Lower leg skin (tissue), 4 donors: ENCODE measurements around the gene ARPP21. TPM values are rescaled to one million over a fixed set of nuclear protein-coding genes. Genes with fewer than 3 reads are reported as not detected.

Experiments used
- DNase-seq, 2 donors: peaks; one replicate each; pipeline ENCODE4 v3.0.0-alpha.2; 2019; ENCODE audit warnings: low spot score in 2 of 2
- H3K4me3 ChIP-seq: fragments of 200-600 bp; sonication (generic); 2 replicates; pipeline ENCODE4 v1.5.1; 2017; ENCODE audit warnings: mild to moderate bottlenecking, low read depth; ENCODE audit not compliant: poor library complexity, severe bottlenecking
- POLR2A ChIP-seq, 2 donors: fragments of 450-650 bp; IDR thresholded peaks; one replicate each; pipeline ENCODE4 v1.6.1; 2016 to 2017; ENCODE audit warnings: antibody characterized with exemption in 2 of 2, mild to moderate bottlenecking in 1 of 2, moderate library complexity in 1 of 2
- WGBS, 2 donors: methylation state at CpG; one replicate each; pipeline ENCODE4 v1.1.5; 2018; 5-methylcytosine and 5-hydroxymethylcytosine counted together
- intact Hi-C: fragments of 100-400 bp; cut with DNase I; formaldehyde crosslinking; loops from one replicate; pipeline ENCODE4 v1.15.0; 2023; ENCODE audit warnings: low total_unique reads
- total RNA-seq, 4 donors: library from RNA; depleted of rRNA; stranded (reverse); fragments of >200 nt; gene quantifications; one replicate each; pipeline ENCODE4 v1.1.0, GENCODE V29; 2016
- TF ChIP-seq, protein P1 (sequence below), 3 donors: fragments of 450-650 bp; IDR thresholded peaks; one replicate each; pipeline ENCODE4 v1.5.1; 2016; ENCODE audit warnings: antibody characterized with exemption in 3 of 3, mild to moderate bottlenecking in 3 of 3, moderate library complexity in 2 of 3

ARPP21 gene
- total RNA-seq, 4 donors from 2014 or later: not detected

DNA sequence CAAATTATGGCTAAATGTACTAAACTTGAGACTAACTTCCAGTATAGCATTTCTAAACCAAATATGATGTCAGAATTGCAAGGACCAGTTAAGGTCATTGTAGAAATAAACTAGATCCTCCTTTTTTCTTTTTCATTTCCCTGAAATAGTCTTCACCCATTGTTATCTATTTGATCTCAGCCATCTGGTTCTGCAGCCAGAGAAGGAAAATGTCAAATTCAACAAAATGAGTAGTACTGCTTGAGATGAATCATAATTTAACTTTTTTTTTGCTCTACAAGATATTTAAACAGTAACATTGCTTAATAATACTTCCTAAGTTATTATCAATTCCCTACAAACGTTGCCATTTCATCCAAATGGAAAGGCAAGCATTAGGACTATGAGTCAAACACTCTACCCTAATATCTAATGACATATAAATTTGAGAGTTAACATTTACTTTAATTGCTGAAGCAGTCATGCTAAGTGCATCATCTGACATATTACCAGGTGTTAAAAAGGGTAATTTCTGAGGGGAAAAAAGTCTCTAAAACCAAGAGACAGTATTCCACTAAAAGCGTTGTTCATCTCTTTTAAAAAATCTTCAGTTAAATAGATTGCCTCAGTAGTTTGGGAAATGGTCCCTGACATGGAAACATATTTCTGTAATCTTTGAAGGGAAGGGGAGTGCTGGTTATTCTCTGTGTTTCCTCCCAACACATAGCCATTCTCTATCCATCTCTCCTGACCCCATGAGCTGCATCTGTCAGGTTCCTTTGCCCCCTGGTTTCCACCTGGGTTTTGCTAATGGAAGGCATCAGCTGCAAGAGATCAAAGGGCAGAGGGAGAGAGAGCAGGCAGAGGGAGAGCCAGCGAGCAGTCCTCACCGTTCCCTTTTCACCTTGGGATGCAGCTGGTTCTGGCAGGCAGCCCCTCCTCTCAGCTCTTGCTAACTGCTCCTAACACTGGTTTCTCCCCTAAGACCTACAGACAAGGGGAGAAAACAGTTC is 138.5 kb downstream of the ARPP21 start:
- TF ChIP-seq, protein P1, sequence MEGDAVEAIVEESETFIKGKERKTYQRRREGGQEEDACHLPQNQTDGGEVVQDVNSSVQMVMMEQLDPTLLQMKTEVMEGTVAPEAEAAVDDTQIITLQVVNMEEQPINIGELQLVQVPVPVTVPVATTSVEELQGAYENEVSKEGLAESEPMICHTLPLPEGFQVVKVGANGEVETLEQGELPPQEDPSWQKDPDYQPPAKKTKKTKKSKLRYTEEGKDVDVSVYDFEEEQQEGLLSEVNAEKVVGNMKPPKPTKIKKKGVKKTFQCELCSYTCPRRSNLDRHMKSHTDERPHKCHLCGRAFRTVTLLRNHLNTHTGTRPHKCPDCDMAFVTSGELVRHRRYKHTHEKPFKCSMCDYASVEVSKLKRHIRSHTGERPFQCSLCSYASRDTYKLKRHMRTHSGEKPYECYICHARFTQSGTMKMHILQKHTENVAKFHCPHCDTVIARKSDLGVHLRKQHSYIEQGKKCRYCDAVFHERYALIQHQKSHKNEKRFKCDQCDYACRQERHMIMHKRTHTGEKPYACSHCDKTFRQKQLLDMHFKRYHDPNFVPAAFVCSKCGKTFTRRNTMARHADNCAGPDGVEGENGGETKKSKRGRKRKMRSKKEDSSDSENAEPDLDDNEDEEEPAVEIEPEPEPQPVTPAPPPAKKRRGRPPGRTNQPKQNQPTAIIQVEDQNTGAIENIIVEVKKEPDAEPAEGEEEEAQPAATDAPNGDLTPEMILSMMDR (IDR thresholded peaks at IDR 0.05): no peak
- TF ChIP-seq POLR2A (IDR thresholded peaks at IDR 0.05): no peak
- DNase-seq: no peak
- H3K4me3 ChIP-seq: no peak overlapping the region
- intact Hi-C loops: no loop called here
- 42 to 51% methylated on average over 4 of the region's 4 CpGs for WGBS, 2 donors

DNA sequence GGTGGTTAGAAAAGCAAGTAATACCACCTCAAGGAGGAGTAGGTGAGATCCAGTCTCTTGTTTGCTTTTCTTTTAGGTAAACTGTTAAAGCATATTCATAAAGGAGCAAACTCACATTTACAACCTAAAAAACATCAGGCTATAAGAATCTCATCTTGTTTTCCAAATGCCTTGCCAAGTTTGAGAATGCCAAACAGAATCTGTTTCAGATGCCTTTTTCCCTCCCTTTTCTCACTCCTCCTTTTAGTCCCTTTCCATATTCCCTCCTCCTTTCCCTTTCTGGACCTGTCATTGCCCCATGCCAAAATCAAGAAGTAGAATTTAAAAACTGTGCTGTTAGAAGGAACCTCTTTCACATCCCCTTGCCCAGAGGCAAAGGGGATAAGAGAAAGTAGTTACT is 140.3 kb downstream of the ARPP21 start:
- no peak for DNase-seq
- H3K4me3 ChIP-seq: no peak overlapping the region
- intact Hi-C loops: no loop called here
- TF ChIP-seq, protein P1 (IDR thresholded peaks at IDR 0.05): no peak
- no peak for TF ChIP-seq POLR2A (IDR thresholded peaks at IDR 0.05)

GRCh38 chr3:35780800-35781199 is 141.5 kb downstream of the ARPP21 start:
- no peak for DNase-seq
- H3K4me3 ChIP-seq: no peak overlapping the region
- 50 to 60% methylated on average over 3 of the region's 3 CpGs for WGBS, 2 donors
- TF ChIP-seq, protein P1 (IDR thresholded peaks at IDR 0.05): no peak
- no peak for TF ChIP-seq POLR2A (IDR thresholded peaks at IDR 0.05)
- intact Hi-C loops: no loop called here

DNA sequence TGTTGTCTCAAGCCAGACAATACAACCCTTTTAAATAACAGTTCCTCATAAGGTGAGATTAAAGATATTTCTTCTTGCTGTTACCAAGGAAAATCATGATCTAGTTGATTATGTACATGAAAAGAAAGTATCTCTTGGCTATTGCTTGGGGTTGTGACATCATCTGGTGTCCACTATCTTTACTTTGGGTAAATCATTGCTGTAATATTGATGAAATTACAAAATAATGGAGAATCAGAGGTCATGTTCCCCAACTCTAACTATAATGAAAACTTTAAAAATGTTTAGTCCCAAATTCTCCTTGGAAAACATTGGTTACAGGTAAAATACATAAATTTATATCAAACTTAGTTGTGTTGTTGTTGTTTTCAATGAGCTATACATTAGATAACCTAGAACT is 142.2 kb downstream of the ARPP21 start:
- H3K4me3 ChIP-seq: no peak overlapping the region
- intact Hi-C loops: no loop called here
- TF ChIP-seq POLR2A (IDR thresholded peaks at IDR 0.05): no peak
- TF ChIP-seq, protein P1 (IDR thresholded peaks at IDR 0.05): no peak
- DNase-seq: no peak

DNA sequence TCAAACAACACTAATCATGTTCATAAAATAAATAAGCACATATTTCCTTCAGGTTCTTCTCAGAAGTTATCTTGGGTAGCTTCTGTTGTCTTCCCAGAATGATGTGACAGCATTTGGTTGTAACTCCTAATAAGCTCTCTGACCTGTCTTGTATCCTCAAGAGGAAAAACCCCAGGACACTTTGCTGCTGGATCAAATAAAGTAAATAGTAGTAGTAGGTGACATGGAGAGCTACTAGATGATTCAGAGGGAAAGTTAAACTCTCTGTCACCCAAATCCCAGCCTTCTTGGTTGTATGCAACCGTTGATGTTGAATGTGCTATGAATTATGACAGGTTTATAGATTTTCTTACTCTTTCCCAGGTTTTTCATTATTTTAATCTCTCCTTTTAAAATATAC is 143.0 kb downstream of the ARPP21 start:
- WGBS, 2 donors: 69 to 96% methylated on average over 1 of the region's 1 CpG
- intact Hi-C loops: no loop called here
- no peak overlapping the region for H3K4me3 ChIP-seq
- TF ChIP-seq POLR2A (IDR thresholded peaks at IDR 0.05): no peak
- TF ChIP-seq, protein P1 (IDR thresholded peaks at IDR 0.05): no peak
- no peak for DNase-seq
